GM12874 (cell line): ENCODE results near the gene MYO1D.
A peak's percentile ranks its signal among the peaks of the same experiment; 100 is the strongest.

Experiments
- TF ChIP-seq, protein P1 (sequence below): IDR thresholded peaks from 2 replicates; pipeline ENCODE4 v1.5.1; 2011; ENCODE audit warnings: low read depth, mild to moderate bottlenecking, control low read depth, low read length, moderate library complexity; ENCODE audit not compliant: insufficient read depth

The MYO1D gene

DNA sequence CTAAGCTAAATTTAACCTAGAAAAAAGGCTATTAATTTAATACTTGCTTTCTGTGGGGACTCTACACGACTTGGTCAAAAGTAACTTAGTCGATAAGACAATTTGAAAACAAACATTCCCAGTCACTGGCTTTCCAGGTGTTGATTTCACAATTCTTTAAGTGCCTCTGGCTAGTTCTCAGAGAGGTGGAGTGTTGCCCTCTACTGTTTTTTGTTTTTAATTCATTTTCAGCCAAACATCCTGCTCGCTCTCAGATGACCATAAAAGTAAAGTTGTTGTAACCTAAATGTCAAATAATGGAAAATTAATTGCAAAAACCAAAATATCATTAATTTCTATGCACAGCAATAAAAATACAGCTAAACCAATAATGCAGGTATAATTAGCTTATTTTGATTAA, 107.1 kb downstream of the MYO1D start:
- TF ChIP-seq, protein P1, sequence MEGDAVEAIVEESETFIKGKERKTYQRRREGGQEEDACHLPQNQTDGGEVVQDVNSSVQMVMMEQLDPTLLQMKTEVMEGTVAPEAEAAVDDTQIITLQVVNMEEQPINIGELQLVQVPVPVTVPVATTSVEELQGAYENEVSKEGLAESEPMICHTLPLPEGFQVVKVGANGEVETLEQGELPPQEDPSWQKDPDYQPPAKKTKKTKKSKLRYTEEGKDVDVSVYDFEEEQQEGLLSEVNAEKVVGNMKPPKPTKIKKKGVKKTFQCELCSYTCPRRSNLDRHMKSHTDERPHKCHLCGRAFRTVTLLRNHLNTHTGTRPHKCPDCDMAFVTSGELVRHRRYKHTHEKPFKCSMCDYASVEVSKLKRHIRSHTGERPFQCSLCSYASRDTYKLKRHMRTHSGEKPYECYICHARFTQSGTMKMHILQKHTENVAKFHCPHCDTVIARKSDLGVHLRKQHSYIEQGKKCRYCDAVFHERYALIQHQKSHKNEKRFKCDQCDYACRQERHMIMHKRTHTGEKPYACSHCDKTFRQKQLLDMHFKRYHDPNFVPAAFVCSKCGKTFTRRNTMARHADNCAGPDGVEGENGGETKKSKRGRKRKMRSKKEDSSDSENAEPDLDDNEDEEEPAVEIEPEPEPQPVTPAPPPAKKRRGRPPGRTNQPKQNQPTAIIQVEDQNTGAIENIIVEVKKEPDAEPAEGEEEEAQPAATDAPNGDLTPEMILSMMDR, result no peak

DNA sequence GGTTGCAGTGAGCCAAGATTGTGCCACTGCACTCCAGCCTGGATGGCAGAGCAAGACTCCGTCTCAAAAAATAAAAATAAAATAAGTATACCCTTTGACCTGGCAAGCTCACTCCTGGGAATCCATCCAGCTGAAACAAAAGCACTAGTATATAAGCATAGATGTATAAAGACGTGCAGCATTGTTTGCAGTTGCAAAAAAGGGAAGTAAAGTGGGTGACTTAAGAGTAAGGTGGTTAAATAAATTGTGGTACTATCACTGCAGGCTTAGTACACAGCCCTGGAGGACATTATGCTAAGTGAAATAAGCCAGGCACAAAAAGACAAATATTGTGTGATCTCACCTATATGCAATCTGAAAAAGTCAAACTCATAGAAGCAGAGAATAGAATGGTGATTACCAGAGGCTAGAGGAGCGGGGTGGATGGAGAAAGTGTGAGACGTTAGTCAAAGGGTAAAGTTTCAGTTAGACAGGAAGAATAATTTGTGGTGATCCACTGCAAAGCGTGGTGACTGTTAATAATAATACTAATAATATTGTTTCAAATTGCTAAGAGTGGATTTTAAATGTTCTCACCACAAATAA, 113.0 kb downstream of the MYO1D start:
- TF ChIP-seq, protein P1, result no peak

DNA sequence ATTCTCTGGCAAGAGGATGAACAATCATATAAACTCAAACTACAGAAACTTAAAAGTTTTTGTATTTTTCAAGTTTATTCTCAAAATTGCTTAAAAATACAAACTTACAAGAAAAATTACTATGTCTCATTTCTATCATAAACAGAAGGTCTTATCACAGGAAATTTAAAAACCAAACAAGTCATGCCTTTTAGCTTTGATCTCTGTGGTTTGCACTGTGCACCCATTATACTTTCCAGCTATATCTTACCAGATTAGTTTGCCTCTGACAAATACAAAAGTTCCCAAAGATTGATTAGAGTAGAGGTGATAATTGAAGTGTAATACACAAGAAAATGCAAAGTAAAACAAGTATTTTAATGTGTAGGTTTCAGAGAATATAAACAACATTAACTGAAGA, 117.4 kb downstream of the MYO1D start:
- TF ChIP-seq, protein P1, result no peak

DNA sequence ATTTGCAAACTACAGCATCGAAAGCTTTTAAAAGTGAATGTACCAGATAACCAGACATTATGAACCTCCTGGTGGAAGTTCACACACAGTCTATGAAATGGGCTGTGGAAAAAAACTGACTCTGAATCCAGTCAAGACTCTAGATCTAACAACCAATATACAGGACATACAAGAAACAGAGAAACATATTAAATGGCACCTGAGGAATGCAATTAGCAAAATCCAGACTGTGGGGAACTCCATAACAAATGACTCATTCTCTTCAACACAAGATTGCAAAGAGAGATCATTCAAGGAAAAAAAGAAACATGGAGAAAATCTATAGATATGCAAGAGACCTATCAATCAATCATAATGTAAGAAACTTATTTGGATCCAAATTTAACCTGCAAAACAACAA, 119.0 kb downstream of the MYO1D start:
- TF ChIP-seq, protein P1, result no peak

DNA sequence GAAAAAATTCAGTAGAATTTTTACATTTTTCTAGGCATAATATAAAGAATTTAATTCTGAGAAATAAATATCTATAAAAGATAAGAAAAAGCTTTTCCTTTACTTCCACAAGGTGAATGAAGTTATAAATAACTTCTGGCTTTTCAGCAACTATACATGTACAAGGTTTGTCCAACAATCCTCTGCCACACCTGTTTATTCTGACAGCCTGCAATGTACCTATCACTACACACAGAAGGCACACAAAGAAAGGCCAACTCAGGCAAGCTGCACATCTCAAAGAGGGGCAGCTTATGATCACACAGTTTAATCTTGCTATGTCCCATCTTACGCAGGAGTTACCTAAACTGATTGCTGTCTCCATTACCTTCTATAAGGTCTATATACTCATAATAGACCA, 120.2 kb downstream of the MYO1D start:
- TF ChIP-seq, protein P1, result no peak

DNA sequence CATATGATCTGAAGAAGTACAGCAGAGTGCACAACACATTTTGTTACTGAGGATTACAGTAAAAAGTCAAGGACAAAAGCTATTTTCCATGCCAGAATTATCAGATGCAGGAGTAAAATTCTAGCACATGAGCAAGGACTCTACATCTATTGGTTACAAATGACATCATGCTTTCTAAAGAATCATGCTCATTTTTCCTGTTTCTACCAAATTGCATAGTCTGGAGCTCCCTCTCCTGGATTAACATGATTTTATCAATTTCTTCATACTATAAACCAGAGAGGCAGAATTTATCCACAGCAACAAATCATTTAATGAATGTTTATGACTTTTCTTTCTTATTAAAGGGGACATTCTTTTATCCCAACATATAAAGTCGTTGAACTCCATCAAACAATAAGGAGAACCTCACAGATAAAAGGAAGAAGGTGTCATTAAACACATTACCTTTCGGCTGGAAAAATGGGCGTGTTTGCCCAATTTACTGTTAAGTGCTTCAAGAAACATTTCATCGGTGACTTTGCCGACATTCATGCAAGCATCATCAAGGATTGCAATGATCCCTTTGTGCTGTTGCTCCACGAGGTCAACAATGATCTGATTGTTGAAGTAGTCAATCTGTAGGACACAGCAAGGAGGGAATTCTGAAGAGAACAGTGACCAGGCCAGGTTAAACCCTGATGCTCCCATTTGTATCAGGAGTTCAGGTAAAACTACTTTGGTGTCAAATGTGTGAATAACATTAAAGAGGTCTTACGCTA, 121.7 kb downstream of the MYO1D start:
- TF ChIP-seq, protein P1, result peak; percentile 3; the same call in 1 of the 2 replicates

DNA sequence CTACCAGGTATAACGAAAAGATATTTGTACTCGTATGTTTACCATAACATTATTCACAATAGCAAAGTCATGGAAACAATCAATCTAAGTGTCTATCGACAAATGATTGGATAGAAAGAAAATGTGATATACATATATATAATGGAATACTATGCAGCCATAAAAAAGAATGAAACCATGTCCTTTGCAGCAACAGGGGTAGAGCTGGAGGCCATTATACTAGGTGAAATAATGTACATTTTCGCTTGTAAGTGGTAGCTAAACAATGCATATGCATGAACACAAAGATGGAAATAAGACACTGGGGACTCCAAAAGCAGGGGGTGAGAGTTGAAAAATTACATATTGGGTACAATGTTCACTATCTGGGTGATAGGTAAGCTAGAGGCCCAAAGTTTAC, 124.0 kb downstream of the MYO1D start:
- TF ChIP-seq, protein P1, result no peak
